UCSD-AML1 (cell line): ENCODE results near the gene KRT10.
"Not testable (repeated sequence)": the region's sequence is repeated elsewhere in the genome, so short reads cannot be mapped to it uniquely, and the experiment has no call there.

Source experiments
- DNase-seq: peaks from one replicate; lab custom pipeline; 2025; ENCODE audit not compliant: unreplicated experiment; lab: John Stamatoyannopoulos, UW

The KRT10 gene

GRCh38 chr17:40822132-40822812 is at the start of gene KRT10:
Gene KRT10, minus strand, starts transcription at chr17:40822614. Its CDS starts 29 bp downstream, at chr17:40822585.
- DNase-seq: no peak

- no peak for DNase-seq
These were observed 48.9 kb upstream of the KRT10 start for GRCh38 chr17:40871316-40871715.

GRCh38 chr17:40870136-40870535 is 47.7 kb upstream of the KRT10 start:
- no peak for DNase-seq

DNA sequence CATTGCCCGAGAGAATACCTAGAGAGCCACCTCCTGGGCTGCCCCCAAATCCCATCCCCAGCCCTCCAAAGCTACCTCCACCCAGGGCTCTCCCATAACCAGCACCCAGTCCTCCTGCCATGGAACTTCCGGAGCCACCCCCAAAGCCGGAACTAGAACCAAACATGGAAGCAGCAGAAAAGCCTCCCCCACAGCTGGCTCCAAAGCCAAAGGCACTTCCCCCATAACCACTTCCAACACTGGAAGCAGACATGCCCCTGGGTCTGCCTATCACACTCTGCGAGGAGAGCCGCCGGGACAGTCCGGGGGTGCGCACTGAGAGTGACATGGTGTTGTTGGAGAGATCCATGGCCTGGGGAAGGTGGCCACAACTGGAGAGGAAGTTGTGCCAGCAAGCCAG is 44.4 kb upstream of the KRT10 start, which contains the start of gene KRT12:
TSS of gene KRT12 (minus strand) at position 386 of the 400 bp plus-strand sequence. CDS start at position 349, 37 bp downstream.
- peak; percentile 26 for DNase-seq

- no peak for DNase-seq
These were observed 42.4 kb upstream of the KRT10 start for GRCh38 chr17:40864661-40865390.

DNA sequence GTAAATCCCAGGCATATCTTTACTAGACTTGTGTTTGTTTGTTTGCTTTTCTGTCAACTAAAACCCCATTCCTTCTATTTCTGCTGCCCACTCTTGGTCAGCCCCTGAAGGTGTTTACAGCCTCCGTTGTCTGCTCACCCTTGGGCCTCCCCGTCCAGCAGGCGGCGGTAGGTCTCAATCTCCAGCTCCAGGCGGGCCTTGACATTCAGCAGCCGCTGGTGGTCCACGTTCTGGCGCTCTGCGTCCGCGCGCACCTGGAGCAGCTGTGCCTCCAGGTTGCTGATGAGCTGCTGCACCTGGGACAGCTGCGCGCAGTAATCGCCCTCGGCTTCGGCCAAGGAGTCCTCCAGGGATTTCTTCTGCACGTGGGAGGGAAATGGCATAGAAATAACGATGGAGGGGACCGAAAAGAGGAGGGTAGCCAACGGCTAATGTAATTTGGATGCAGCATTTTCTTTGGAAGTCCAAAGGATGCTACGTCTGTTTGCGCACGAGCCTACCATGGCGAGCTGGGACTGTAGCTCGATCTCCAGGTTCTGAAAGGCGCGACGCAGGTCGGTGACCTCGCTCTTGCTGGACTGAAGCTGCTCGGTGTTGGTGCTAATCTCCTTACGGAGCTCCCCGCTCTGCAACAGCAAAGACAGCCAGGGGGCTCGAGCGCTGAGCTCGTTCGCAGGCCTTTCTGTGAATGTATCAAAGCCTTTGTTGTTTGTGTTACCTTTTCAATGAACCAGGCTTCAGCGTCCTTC is 40.7 kb upstream of the KRT10 start:
- no peak for DNase-seq

GRCh38 chr17:40859536-40859935 is 37.1 kb upstream of the KRT10 start:
- DNase-seq: no peak

- not testable (repeated sequence) for DNase-seq
These were observed 36.3 kb upstream of the KRT10 start for GRCh38 chr17:40858667-40859066.

GRCh38 chr17:40857535-40857934 is 35.1 kb upstream of the KRT10 start:
- DNase-seq: no peak

DNA sequence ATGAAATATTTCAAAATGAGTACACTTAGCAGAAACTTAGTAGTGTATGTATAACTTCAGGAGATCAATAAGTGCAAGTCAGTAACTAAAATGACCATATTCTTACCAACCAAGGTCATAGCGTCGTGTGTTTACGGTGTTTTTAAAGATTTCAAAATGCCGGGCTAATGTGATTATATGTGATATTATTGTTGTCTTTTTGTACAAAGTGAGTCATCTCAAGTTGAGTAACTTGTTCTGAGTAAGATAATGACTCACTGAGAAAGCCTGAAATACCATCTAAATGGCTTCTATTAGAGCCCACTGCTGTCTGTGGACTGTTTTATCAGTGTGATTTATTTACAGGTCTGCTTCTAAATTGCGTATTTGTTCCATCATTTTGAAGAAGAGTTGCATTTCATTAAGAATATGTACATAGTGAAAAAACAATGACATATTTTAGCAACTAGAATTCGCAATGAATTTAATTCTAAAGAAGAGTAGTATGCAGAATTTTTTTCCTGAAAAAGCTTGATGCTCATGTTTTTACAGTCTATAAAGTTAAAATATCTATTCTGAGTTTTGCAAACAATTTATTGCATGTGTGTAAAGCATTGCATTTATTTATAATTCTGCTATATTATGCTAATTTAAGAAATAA is 31.9 kb upstream of the KRT10 start:
- DNase-seq: no peak

GRCh38 chr17:40852364-40852763 is 29.9 kb upstream of the KRT10 start:
- DNase-seq: no peak

DNA sequence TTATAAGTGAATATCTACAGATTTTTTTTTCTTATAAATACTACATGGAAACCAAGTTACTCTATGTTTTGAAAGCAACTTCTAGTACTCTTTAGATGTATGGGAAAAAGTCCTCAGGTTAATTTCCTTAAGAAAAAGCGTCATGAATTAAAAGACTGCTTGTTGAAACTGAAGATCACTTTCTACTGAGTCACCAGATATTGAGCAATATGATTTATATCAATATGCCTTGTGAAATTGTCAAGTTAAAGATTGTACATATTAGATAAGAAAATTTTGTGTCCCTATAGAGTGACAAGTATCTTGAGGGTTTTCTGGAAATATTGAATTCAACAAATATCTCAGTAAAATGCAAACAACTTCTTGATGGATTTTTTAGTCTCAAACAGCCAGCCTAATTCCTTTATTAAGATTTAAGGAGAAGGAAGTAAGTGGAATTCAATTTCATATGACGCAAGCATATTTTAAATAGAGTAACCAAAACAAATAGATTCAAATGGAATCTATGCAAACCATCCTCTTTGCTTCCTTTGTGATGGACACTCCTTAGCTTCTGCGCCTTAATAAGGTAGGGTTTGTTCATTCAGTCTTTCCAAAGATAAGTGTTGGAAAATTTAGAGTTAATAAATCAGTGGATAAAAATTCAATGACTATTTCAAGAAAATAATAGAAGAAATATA is 28.0 kb upstream of the KRT10 start:
- DNase-seq: no peak

GRCh38 chr17:40849723-40850122 is 27.3 kb upstream of the KRT10 start:
- DNase-seq: no peak

GRCh38 chr17:40848583-40849235 is 26.3 kb upstream of the KRT10 start:
- DNase-seq: no peak

- no peak for DNase-seq
These were observed 24.2 kb upstream of the KRT10 start for GRCh38 chr17:40846515-40847144.

DNA sequence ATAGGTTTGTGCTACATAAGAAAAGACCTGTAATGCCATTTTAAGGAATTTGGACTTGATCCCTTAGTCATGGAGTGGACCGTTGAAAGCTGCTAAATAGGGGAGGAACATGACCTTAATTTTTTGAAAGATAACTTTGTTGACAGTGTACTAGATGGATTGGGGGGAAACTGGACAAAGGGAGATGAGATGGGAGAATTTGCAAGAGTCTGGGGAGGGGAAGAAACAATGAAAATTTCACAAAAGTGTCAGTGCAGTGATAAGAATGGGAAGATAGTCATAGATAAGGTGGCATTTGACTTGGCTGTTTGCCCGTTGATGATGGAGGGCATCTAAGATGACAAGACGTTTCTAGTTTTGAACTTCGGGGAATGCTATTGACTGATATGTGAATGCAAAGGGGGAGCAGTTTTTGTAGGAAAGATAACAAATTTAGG is 22.3 kb upstream of the KRT10 start:
- DNase-seq: no peak

GRCh38 chr17:40843242-40843641 is 20.8 kb upstream of the KRT10 start:
- no peak for DNase-seq

DNA sequence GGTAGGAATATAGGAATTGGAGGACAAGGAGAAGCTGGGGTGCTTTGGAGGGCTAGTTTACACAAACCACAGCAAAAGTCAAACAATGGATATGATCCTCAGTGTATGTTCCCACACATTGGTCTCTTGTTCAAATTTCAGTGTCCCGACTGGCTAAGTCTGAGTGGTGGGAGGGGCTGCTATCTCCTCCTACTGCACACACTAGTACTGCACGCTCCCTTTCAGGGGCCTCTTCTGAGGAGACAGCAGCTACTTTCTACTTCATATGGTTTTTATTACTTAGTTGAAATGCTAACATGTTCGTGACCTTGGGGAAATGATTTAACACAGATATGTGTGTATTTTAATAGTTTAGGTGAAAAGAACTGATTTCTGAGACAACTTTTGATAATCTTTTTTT is 18.8 kb upstream of the KRT10 start:
- DNase-seq: no peak

GRCh38 chr17:40839194-40839593 is 16.8 kb upstream of the KRT10 start:
- DNase-seq: no peak

DNA sequence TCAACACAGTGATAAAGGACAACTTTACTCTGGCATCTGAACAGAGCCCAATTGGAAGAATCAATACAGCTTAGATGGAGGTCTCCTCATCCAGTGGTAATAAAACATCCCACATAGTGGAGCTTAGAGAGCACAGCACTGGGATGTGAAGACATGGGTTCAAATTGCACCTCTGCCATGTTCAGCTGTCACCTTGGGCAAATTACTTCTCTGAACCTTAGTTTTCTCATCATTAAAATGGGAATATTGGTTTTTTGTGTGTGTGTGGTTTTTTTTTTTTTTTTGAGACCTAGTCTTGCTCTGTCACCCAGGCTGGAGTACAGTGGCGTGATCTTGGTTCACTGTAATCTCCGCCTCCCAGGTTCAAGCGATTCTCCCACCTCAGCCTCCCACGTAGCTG is 13.6 kb upstream of the KRT10 start:
- no peak for DNase-seq
